ENCODE measurements around the gene SRRM3.

- TF ChIP-seq, protein P1, sequence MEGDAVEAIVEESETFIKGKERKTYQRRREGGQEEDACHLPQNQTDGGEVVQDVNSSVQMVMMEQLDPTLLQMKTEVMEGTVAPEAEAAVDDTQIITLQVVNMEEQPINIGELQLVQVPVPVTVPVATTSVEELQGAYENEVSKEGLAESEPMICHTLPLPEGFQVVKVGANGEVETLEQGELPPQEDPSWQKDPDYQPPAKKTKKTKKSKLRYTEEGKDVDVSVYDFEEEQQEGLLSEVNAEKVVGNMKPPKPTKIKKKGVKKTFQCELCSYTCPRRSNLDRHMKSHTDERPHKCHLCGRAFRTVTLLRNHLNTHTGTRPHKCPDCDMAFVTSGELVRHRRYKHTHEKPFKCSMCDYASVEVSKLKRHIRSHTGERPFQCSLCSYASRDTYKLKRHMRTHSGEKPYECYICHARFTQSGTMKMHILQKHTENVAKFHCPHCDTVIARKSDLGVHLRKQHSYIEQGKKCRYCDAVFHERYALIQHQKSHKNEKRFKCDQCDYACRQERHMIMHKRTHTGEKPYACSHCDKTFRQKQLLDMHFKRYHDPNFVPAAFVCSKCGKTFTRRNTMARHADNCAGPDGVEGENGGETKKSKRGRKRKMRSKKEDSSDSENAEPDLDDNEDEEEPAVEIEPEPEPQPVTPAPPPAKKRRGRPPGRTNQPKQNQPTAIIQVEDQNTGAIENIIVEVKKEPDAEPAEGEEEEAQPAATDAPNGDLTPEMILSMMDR (IDR thresholded peaks at IDR 0.05) = no peak
- TF ChIP-seq POLR2AphosphoS5 (IDR thresholded peaks at IDR 0.05) = no peak
- no peak for TF ChIP-seq POLR2A (IDR thresholded peaks at IDR 0.05)
- TF ChIP-seq EP300 (IDR thresholded peaks at IDR 0.05) = no peak
Measured at GRCh38 chr7:76272851-76273497, 71.3 kb downstream of the SRRM3 start.

Data from gastroesophageal sphincter (tissue), 3 donors.